Ovary (tissue), 9 donors: ENCODE measurements around the gene OSBPL6. TPM values are rescaled to one million over a fixed set of nuclear protein-coding genes. Genes with fewer than 3 reads are reported as not detected.

Experiments used
- DNase-seq, 5 donors: peaks; one replicate each; pipeline ENCODE4 v3.0.0-alpha.2; 2019 to 2020
- H3K27ac ChIP-seq, 2 donors: fragments of 200-600 bp; one replicate each; pipeline versions ENCODE4 v1.5.1 to v1.8.0; 2019 to 2022
- H3K27me3 ChIP-seq: fragments of 200-600 bp; one replicate; pipeline ENCODE4 v1.8.0; 2022
- H3K36me3 ChIP-seq: fragments of 200-600 bp; sonication (generic); one replicate; pipeline ENCODE4 v1.5.1; 2019
- H3K4me1 ChIP-seq: one replicate; pipeline ENCODE4 v1.8.1; 2013; ENCODE audit warnings: mild to moderate bottlenecking, moderate library complexity; ENCODE audit not compliant: insufficient read depth
- H3K4me3 ChIP-seq: fragments of 200-600 bp; sonication (generic); one replicate; pipeline ENCODE4 v1.5.1; 2017
- H3K9me3 ChIP-seq, 2 donors: fragments of 200-600 bp in 1 of 2; sonication (generic) in 1 of 2; one replicate each; pipeline versions ENCODE4 v1.5.1 to v1.8.1; 2013 to 2019; ENCODE audit warnings: mild to moderate bottlenecking in 1 of 2, moderate library complexity in 1 of 2
- CTCF ChIP-seq, 3 donors: fragments of 450-650 bp in 2 of 3; fragments of 200-600 bp in 1 of 3; IDR thresholded peaks; one replicate each; pipeline versions ENCODE4 v1.5.1 to v1.8.0; 2016 to 2022; ENCODE audit warnings: antibody characterized with exemption in 3 of 3, mild to moderate bottlenecking in 1 of 3
- EP300 ChIP-seq: sonication (generic); formaldehyde crosslinking; IDR thresholded peaks from one replicate; pipeline ENCODE4 v1.6.1; 2017; ENCODE audit warnings: antibody characterized with exemption
- POLR2A ChIP-seq: fragments of 450-650 bp; IDR thresholded peaks from one replicate; pipeline ENCODE4 v1.6.1; 2017; ENCODE audit warnings: antibody characterized with exemption, mild to moderate bottlenecking, moderate library complexity
- WGBS, 3 donors: extraction: QIAGEN DNeasy Blood & Tissue Kit in 1 of 3; methylation state at CpG; one replicate each; pipeline versions ENCODE4 v1.1.5 to v1.1.7; 2013 to 2017; 5-methylcytosine and 5-hydroxymethylcytosine counted together
- intact Hi-C, 4 donors: fragments of 100-400 bp; cut with DNase I; formaldehyde crosslinking; loops; one replicate each; pipeline versions ENCODE4 v1.11.0 to v1.15.1; 2022 to 2023
- polyA plus RNA-seq, 2 donors: library from polyadenylated mRNA; stranded (reverse); fragments of 200-250 nt in 1 of 2; fragments of 350-450 nt in 1 of 2; fragmentation: Illumina TruSeq in 1 of 2; extraction: RNeasy Lipid Tissue Mini Kit (QIAGEN cat#74804) in 1 of 2; gene quantifications; one replicate each; pipeline ENCODE4 v1.2.3, GENCODE V29; 2013 to 2014
- total RNA-seq, 7 donors: library from RNA; depleted of rRNA in 2 of 7; stranded (reverse); fragments of >200 nt in 2 of 7; fragmentation: NEBNext Ultra II Directional in 3 of 7; extraction: Animal tissue kit (Norgen Biotek cat#: 25700) in 3 of 7; gene quantifications; one replicate each; pipeline versions ENCODE4 v1.1.0 to v1.2.4, GENCODE V29; 2016 to 2023
- donor health status: DM: no; HTN: no; CAD: no; lungs with moderate emphysema.
- donor health status: DM: no; HTN: no; CAD: no.
- donor health status: Bipolar disorder and iron deficiency.
- donor health status: DM: yes; HTN: yes; CAD: no.
- donor health status: DM: no; HTN: no; CAD: no.
- donor health status: DM: yes; HTN: yes; CAD: no.

Gene OSBPL6
- total and polyA plus RNA-seq, 9 donors = 0.60 to 7.4 (median 1.7) TPM

DNA sequence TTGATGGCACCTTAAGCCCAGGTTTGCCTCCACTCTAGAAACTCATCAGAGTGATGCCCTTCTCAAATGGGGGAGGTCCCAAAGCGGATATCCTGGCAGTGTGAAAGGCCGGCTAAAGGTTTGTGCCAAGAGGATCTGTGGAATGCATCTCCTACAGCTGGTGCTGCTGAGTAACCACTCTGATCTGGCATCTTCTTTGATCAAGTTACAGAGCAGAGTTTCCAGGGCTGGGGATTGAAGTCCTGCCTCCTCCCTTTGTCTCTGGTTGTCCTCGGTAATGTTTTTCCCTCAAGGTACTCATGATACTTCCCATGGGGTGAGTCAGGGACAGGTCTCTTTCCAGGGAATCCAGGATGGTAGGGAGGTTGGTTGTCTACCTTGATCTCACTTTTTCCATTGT, 232.1 kb downstream of the OSBPL6 start:
- WGBS, 3 donors = 91 to 95% (median 94%) methylated on average over 3 of the region's 3 CpGs
- no peak overlapping the region for H3K4me3 ChIP-seq
- TF ChIP-seq CTCF (IDR thresholded peaks at IDR 0.05) = no peak
- TF ChIP-seq POLR2A = no peak
- TF ChIP-seq EP300 = no peak

GRCh38 chr2:178427458-178427857, 233.1 kb downstream of the OSBPL6 start:
- DNase-seq = no peak
- WGBS, 3 donors = 86 to 92% (median 90%) methylated on average over 2 of the region's 2 CpGs
- no peak overlapping the region for H3K4me3 ChIP-seq
- no peak for TF ChIP-seq CTCF (IDR thresholded peaks at IDR 0.05)
- TF ChIP-seq EP300 = no peak
- no peak for TF ChIP-seq POLR2A
- H3K27ac ChIP-seq = no peak overlapping the region
- H3K36me3 ChIP-seq = no peaks in the 10 kb centered on the region
- H3K4me1 ChIP-seq = peaks cover 1% of the 10 kb centered on the region
- intact Hi-C loops = no loop called here
- H3K9me3 ChIP-seq = no peaks in the 10 kb centered on the region
- H3K27me3 ChIP-seq = no peaks in the 10 kb centered on the region

More for the DNA sequence above, 232.1 kb downstream of the OSBPL6 start:
- DNase-seq = no peak
- intact Hi-C loops = no loop called here
- H3K27me3 ChIP-seq = no peaks in the 10 kb centered on the region
- peaks cover 1% of the 10 kb centered on the region for H3K4me1 ChIP-seq
- H3K36me3 ChIP-seq = no peaks in the 10 kb centered on the region
- no peaks in the 10 kb centered on the region for H3K9me3 ChIP-seq
- H3K27ac ChIP-seq = no peak overlapping the region

- TF ChIP-seq EP300 (no peak), POLR2A (no peak), CTCF (IDR thresholded peaks at IDR 0.05) (no peak)
- Histone ChIP-seq H3K36me3 (no peaks in the 10 kb centered on the region), H3K4me1 (peaks cover 1% of the 10 kb centered on the region), H3K27me3 (no peaks in the 10 kb centered on the region), H3K9me3 (no peaks in the 10 kb centered on the region), H3K27ac (no peak overlapping the region), H3K4me3 (no peak overlapping the region)
- intact Hi-C loops = no loop called here
- no peak for DNase-seq
- WGBS, 3 donors = 74 to 91% (median 79%) methylated on average over 1 of the region's 1 CpG
Measured at GRCh38 chr2:178428396-178428806, 234.1 kb downstream of the OSBPL6 start.

DNA sequence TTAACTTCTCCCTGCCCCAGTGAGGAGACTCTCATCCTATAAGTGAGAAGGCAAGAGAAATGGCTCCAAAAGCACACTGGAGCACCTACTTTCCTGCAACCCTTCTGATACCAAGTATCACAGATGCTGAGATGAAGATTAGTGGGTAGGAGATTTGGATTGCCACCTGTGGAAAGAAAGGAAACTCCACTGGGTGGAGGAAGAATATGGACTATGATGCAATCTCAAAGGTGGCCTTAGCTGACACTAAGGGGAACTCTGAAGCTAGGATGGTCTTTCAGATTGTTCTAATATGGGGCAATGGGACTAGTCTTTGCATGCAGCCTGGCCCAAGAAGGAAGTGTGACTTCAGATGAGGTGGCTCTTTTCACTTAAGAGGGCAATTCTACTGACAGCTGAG, 235.0 kb downstream of the OSBPL6 start:
- no peak overlapping the region for H3K27ac ChIP-seq
- no peak overlapping the region for H3K4me3 ChIP-seq
- H3K9me3 ChIP-seq = no peaks in the 10 kb centered on the region
- no peak for TF ChIP-seq CTCF (IDR thresholded peaks at IDR 0.05)
- no peak for TF ChIP-seq EP300
- no peak for TF ChIP-seq POLR2A
- no peak for DNase-seq
- H3K27me3 ChIP-seq = no peaks in the 10 kb centered on the region
- H3K36me3 ChIP-seq = no peaks in the 10 kb centered on the region
- peaks cover 1% of the 10 kb centered on the region for H3K4me1 ChIP-seq
- intact Hi-C loops = no loop called here

DNA sequence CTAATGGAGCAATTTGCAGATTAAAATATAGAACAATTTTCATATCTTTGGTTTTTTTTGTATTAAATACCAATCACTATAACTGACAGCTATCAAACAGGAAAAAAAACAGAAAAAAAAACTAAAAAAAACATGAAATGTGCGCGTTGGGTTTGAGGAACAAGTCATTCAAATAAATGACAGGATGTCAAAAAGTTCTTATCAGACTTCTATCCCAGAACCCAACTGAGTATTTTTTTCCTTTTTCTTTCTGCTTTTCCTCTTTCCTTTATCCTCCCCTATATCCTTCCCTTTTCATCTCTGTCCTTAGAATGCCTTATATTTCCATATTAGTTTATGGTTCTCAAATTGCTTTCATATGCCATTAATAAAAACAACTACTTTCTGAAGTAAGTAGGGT, 242.3 kb downstream of the OSBPL6 start:
- H3K27me3 ChIP-seq = no peaks in the 10 kb centered on the region

More for the DNA sequence above, 242.3 kb downstream of the OSBPL6 start:
- intact Hi-C loops = no loop called here
- H3K36me3 ChIP-seq = no peaks in the 10 kb centered on the region
- no peak overlapping the region for H3K4me3 ChIP-seq
- TF ChIP-seq CTCF (IDR thresholded peaks at IDR 0.05) (no peak), EP300 (no peak), POLR2A (no peak)
- no peaks in the 10 kb centered on the region for H3K4me1 ChIP-seq
- H3K27ac ChIP-seq = no peak overlapping the region
- no peak for DNase-seq
- H3K9me3 ChIP-seq = no peaks in the 10 kb centered on the region
- WGBS, 3 donors = 86 to 97% (median 96%) methylated on average over 2 of the region's 2 CpGs
